Hematopoietic multipotent progenitor cell (in vitro differentiated cells): Measurements from ENCODE around the gene ARHGAP4. TPM values are rescaled to one million over a fixed set of nuclear protein-coding genes. Genes with fewer than 3 reads are reported as not detected.

ENCODE experiments used
- DNase-seq, 3 donors: peaks; one replicate each; pipeline ENCODE4 v3.0.0-alpha.2; 2011 to 2015; ENCODE audit warnings: low read depth in 2 of 3, low spot score in 2 of 3
- total RNA-seq: library from RNA; depleted of rRNA; stranded (reverse); fragments of >200 nt; gene quantifications from one replicate; pipeline ENCODE4 v1.2.3, GENCODE V29; 2012

Gene ARHGAP4
- total RNA-seq, 1 donor: 242 TPM

GRCh38 chrX:153884136-153884535, 41.9 kb downstream of the ARHGAP4 start:
- DNase-seq: no peak

DNA sequence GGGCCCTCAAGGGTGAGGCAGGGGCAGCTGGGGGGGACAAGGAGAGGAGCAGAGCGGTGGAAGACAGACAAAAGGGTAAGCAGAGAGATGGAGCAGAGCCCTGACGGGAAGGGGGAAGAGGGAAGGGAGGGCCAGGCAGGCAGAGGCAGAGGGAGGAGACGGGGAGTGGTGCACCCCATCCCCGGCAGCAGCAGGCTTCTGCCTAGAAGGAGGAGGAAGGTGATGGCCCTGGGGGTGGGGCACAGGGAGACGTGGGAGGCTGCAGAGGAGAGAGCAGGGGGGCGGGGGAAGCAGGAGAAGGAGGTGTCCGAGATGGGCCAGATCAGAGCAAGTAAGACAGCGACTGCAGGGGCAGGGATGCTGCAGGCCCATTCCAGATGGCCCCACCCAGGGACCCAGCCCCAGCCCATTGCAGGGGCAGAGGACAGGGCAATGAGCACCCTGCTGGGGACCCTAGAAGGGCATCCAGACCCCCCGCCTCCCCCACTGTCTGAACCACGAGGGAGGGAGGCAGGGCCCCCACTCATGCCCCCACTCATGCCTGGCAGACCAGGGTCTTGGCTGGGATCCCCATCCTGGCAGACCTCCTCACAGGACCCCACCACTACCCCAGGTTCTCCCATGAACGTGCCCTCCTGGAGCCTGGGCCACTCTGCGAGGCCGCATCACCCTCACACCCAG, 42.8 kb downstream of the ARHGAP4 start:
- DNase-seq: no peak

- no peak for DNase-seq
Measured at GRCh38 chrX:153882557-153882956, 43.5 kb downstream of the ARHGAP4 start.

DNA sequence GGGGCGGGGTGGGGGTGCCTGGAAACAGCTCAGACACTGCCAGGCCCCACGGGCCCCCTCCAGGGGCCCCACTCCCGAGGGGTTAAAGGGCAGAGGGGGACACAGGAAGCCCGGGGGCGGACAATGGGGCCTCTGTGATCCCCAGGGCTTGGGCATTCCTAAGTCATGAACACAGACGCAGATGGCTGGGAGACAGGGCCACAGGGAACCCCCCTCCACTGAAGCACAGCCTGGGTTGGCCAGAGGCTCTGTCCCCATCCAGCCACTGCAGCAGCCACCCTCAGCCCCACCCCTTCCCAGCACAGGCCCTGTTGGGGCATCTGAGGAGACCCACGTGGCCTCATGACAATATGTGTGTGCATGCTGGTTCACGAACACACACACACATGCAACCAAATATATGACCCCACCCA, 44.0 kb downstream of the ARHGAP4 start:
- DNase-seq: no peak

DNA sequence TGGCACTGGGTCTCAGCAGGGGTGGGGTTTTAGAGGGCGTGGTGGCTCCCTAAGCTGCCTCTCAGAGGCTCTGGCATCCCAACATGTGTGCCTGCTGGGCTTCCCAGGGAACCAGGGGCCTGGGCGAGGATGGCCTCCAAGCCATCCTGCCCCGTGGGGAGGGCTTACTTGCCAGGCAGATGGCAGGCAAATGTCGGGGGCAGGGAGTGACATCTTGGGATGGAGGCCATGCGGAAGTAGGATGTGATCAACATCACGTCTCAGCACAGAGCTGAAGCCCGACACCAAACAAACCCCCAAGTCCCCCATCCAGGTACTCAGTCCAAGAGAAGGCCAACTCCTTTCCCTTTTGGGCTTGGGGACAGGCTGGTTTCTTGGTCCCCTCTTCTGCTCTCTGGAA, 44.8 kb downstream of the ARHGAP4 start:
- no peak for DNase-seq

DNA sequence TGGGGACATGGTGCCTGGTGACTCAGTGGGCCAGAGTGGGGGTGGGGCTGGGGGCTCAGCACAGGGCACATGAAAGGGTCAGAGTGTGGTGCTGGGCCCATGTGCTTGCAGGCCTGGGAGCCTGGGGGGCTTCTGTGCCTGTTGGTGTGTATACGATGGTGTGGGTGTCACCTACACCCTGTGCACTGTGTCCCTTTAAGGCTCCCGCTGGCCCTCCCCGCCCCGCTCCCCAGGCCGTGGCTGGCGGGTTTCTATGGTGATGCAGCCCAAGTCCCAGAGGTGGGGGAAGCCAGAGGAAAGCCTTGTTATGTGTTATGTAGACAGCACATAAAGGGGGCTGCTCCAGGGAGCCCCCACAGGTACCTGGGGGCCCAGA, 45.6 kb downstream of the ARHGAP4 start:
- DNase-seq: no peak

DNA sequence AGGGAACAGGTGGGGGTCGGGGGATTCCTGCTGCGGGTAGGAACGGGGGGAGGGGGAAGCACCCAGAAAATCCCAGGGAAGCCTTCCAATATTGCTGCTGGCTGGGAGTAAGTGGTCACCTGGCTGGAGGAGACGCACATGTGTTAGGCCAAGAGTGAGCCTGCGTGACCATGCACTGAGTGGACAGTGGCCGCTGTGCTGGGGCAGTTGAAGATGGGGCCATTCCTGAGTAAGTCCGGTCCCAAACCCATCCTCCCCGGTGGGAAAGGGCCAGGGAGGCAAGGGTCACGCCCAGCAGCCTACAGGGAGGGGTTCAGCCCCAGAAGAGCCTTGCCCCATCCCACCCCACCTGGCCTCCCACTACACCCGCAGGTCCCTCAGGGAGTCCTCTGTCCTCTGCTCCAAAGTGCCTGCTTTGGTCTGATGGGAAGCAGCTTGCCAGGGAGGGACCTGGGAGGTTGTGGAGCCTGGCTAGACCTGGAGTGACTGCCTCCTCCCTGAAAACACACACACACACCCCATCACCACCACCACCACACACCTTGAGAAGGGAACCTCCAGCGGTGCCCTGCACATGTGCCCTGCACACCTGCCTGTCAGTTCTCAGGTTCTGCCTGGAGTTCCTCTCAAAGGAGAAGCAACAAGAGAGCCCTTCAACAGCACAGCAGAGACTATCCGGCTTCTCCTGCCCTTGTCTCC, 46.2 kb downstream of the ARHGAP4 start:
- DNase-seq: no peak

DNA sequence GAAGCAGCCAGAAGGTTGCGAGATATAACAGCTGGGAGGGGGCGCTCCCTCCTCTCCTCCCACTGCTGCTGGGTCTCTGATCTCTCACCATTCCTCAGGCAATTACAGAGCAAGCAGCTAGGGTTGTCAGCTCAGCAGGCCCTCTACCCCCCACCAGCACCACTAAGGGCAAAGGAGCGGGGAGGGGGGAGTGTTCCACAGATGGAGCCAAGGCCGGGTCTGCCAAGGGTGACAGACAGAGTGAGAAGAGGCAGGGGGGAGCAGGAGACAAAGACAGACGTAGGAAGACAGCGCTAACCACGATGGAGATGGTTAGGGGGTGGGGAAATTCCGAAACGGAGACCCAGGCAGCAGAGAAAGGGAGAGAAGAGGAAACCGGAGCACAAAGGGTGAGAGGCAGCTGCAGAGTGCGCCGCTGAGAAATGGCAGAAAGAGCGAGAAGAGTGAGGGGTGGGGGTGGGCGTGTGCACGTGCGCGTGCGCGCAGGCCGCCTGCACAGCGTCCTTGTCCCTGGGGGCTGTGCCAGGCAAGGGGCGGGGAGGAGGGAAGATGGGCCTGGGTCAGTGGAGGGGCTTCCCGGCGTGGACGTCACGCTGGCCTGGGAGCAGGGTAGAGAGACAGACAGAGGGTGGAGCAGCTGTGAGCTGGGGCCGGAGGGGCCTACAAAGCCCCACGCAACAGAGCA, 47.0 kb downstream of the ARHGAP4 start:
- DNase-seq: peak in 2 of 3 donors; percentile 17 to 22

GRCh38 chrX:153878345-153878744, 47.7 kb downstream of the ARHGAP4 start:
- no peak for DNase-seq

GRCh38 chrX:153877571-153878261, 48.3 kb downstream of the ARHGAP4 start:
- DNase-seq: no peak

- DNase-seq: no peak
Measured at GRCh38 chrX:153876112-153876491, 50.0 kb downstream of the ARHGAP4 start.

DNA sequence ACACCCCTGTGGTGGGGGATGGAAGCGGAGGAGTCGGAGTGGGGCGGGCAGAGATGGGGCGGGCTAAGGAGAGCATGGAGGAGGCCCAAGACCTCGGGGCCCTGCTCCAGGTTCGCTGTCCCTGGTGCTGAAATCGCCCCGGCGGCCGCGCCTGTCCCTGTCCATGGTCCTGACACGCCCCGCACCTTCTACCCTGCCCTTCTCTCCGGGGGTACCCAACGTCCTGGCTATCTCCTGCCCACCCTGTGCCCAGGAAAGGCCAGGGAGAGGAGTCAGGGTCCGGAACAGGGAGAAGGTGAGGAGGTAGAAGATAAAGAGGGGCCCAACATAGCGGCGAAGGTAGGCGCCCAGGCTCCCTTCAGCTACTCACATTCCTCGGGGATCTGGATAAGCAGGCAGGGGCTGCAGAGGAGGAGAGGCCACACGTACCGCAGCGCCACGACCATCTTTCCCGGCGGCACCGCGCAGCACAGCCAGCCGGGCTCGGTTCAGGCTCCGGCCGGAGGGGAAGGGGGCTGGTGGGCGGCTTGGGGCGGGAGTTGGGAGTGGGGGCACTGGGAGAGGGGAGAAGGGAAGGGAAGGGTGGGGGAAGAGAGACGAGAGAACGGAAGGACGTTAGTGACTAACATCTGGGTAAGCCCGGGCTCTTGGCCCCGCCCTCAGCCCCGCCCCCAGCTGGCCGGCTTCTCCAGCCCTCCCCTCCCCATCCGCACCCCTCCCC, 50.5 kb downstream of the ARHGAP4 start:
- peak; percentile 41 to 56 (median 46) for DNase-seq

- no peak for DNase-seq
Measured at GRCh38 chrX:153874366-153875125, 51.5 kb downstream of the ARHGAP4 start.

- no peak for DNase-seq
Measured at GRCh38 chrX:153874085-153874365, 52.0 kb downstream of the ARHGAP4 start.

- DNase-seq: no peak
Measured at GRCh38 chrX:153873282-153874084, 52.6 kb downstream of the ARHGAP4 start.

DNA sequence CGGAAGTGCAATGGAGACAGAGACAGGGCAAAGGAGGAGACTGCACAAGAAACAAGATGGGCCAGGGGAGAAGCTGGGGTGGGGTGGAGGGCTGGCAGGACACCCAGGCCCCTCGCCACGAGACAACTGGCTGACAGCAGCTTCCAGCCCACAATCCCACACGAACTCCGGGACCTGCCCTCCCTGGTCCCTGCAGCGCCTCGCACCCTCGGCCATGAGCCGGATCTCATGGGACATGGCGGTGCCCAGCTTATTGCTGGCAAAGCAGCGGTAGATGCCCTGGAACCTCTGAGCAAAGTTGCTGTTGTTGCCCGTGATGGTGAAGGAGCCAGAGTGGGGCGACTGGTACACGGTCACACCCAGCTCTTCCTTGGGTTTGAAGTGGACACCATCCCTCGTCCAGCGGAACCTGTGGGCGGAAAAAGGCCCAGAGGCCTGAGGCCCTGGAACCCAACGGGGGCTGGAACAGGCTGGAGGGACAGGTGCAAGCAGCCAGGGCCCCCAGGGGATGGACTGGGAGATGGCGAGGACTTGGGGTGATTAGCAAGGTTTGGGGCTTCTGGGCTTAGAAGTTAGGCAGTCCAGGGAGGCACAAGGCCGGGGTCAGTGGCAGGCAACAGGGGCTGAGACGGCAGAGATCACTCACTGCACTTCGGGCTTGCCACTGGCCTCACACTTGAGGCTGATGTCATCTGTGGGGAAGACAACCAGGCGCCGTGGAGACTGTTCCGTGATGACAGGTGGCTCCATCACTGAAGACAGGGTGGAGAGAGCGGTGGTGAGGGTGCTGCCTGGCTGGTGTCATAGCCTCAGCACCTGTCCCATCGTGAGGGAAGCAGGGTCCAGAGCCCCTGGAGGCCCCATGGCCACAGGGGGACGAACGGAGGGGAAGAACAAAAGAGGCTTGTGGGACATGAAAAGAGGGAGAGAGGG, 53.9 kb downstream of the ARHGAP4 start:
- DNase-seq: no peak

GRCh38 chrX:153871451-153871850, 54.6 kb downstream of the ARHGAP4 start:
- no peak for DNase-seq

DNA sequence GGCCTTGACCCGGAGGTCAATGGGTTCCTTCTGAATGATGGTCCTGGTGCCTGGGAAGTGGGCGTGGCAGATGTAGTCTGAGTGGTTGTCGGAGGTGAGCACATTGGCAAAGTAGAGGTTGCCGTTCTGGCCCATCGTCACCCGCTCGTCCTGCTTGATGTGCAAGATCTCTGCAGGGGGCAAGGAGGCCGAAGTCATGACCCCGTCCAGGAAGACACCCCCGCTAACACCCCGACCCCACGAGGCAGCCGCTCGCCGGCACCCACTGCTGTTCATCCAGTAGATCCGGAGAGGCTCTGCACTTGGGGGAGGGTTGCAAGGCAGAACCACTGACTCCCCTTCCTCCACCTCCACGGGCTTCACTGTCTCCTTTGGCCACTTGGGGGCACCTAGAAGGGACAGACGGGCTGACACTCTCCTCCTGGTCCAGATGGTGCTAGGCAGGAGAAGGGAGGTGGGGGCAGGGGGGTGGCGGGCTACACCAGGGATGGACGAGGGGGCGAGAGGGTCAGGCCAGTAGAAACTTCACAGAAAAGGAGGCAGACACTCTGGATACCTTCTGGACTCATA, 55.2 kb downstream of the ARHGAP4 start:
- no peak for DNase-seq
